ENCODE results near the gene HIVEP3. TPM values are rescaled to one million over a fixed set of nuclear protein-coding genes. Genes with fewer than 3 reads are reported as not detected.

The HIVEP3 gene
- total and polyA plus RNA-seq, 2 donors (not counting 1 experiment from before 2014, with no cell fraction given): 2.0 to 5.1 TPM

DNA sequence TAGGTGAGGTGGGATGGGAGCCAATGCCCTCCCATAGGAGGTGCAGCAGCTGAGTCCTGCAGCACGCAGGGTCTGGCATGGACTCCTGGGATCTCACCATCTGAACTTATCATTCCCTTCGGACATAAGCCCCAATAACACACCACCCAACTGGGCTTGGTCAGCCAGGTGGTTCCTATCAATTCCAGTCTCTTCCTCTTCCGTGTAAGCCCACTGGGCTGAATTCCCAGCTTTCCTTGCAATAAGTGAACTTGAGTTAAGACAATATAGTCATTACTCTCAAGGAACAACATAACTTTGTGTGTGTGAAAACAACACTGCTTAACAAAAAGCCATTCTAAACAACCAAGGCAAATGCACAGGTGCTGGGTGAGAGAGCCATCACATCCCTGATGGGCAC, 347.7 kb downstream of the HIVEP3 start:
- 100% methylated on average over 2 of the region's 3 CpGs for WGBS (ENCODE audit: insufficient coverage)
- no peak overlapping the region for H3K4me3 ChIP-seq (ENCODE audit: control extremely low read depth in 1 of 5, extremely low read depth in 1 of 5, insufficient read depth in 1 of 5, low read depth in 2 of 5, low read length in 4 of 5)
- peaks cover 0 to 23% of the 10 kb centered on the region in 2 experiments for H3K36me3 ChIP-seq (replicated peaks in 1 of 2; ENCODE audit: control extremely low read depth in 1 of 2, control insufficient read depth in 1 of 2, extremely low read depth in 1 of 2, insufficient read depth in 2 of 2, low read length in 1 of 2)
- peaks cover 24% of the 10 kb centered on the region for H3K4me1 Mint-ChIP-seq
- H3K9me3 Mint-ChIP-seq (ENCODE audit: insufficient read depth): no peaks in the 10 kb centered on the region
- H3K4me3 Mint-ChIP-seq: no peak overlapping the region
- H2AFZ ChIP-seq (ENCODE audit: insufficient read depth, low read depth, low read length, poor library complexity, severe bottlenecking): no peak overlapping the region
- ChIA-PET POLR2A (no interaction called here), CTCF (no interaction called here)
- H3K27ac Mint-ChIP-seq: no peak overlapping the region
- H3K4me1 ChIP-seq (ENCODE audit: control insufficient read depth in 2 of 2, insufficient read depth in 2 of 2, low read length in 2 of 2): peaks cover 14 to 23% of the 10 kb centered on the region in 2 donors
- H3K9me3 ChIP-seq (ENCODE audit: control extremely low read depth in 1 of 3, control insufficient read depth in 2 of 3, insufficient read depth in 1 of 3, low read length in 2 of 3): no peaks in the 10 kb centered on the region
- DNase-seq (no peak), ATAC-seq (ENCODE audit: low read depth) (no peak)
- H3K79me2 ChIP-seq (ENCODE audit: control insufficient read depth, insufficient read depth, low read length): peaks cover 9% of the 10 kb centered on the region
- no peaks in the 10 kb centered on the region for H4K20me1 ChIP-seq (ENCODE audit: control insufficient read depth, insufficient read depth, low read length, poor library complexity, severe bottlenecking)
- TF ChIP-seq EZH2 (IDR thresholded peaks at IDR 0.05; ENCODE audit: borderline replicate concordance, insufficient read depth, low read depth, low read length, poor library complexity, severe bottlenecking) (no peak), CTCF (IDR thresholded peaks at IDR 0.05) (no peak)
- no peaks in the 10 kb centered on the region for H3K27me3 ChIP-seq (replicated peaks in 1 of 4; ENCODE audit: control extremely low read depth in 1 of 4, control insufficient read depth in 3 of 4, insufficient read depth in 4 of 4, low read length in 3 of 4)
- no peaks in the 10 kb centered on the region for H3K27me3 Mint-ChIP-seq
- intact Hi-C loops (cut with micrococcal nuclease): loop anchor here (5.0 to 10.0 kb wide), 5 partner anchors 56 to 464 kb away; no protein-coding TSS in a partner anchor
- no peak overlapping the region for H3K27ac ChIP-seq (ENCODE audit: low read length in 2 of 2)
- H3K9ac ChIP-seq (ENCODE audit: low read length): no peak overlapping the region
- H3K4me2 ChIP-seq (replicated peaks; ENCODE audit: low read depth, low read length, poor library complexity, severe bottlenecking): no peak overlapping the region

- 94% methylated on average over 9 of the region's 9 CpGs for WGBS (ENCODE audit: insufficient coverage)
- H3K9ac ChIP-seq (ENCODE audit: low read length): no peak overlapping the region
- peaks cover 0 to 5% of the 10 kb centered on the region in 2 donors for H3K4me1 ChIP-seq (ENCODE audit: control insufficient read depth in 2 of 2, insufficient read depth in 2 of 2, low read length in 2 of 2)
- ChIA-PET CTCF (no interaction called here), POLR2A (no interaction called here)
- Mint-ChIP-seq H3K9me3 (ENCODE audit: insufficient read depth) (no peaks in the 10 kb centered on the region), H3K4me3 (no peak overlapping the region), H3K27ac (no peak overlapping the region), H3K4me1 (peaks cover 7% of the 10 kb centered on the region), H3K27me3 (no peaks in the 10 kb centered on the region)
- DNase-seq (no peak), ATAC-seq (ENCODE audit: low read depth) (no peak)
- TF ChIP-seq CTCF (IDR thresholded peaks at IDR 0.05): no peak
- TF ChIP-seq EZH2 (IDR thresholded peaks at IDR 0.05; ENCODE audit: borderline replicate concordance, insufficient read depth, low read depth, low read length, poor library complexity, severe bottlenecking): no peak
- H3K27ac ChIP-seq (ENCODE audit: low read length in 2 of 2): no peak overlapping the region
- no peak overlapping the region for H3K4me2 ChIP-seq (replicated peaks; ENCODE audit: low read depth, low read length, poor library complexity, severe bottlenecking)
- H3K4me3 ChIP-seq (ENCODE audit: control extremely low read depth in 1 of 5, extremely low read depth in 1 of 5, insufficient read depth in 1 of 5, low read depth in 2 of 5, low read length in 4 of 5): no peak overlapping the region
- intact Hi-C loops (cut with micrococcal nuclease): no loop called here
- H3K9me3 ChIP-seq (ENCODE audit: control extremely low read depth in 1 of 3, control insufficient read depth in 2 of 3, insufficient read depth in 1 of 3, low read length in 2 of 3): no peaks in the 10 kb centered on the region
- no peaks in the 10 kb centered on the region for H3K27me3 ChIP-seq (replicated peaks in 1 of 4; ENCODE audit: control extremely low read depth in 1 of 4, control insufficient read depth in 3 of 4, insufficient read depth in 4 of 4, low read length in 3 of 4)
- no peak overlapping the region for H2AFZ ChIP-seq (ENCODE audit: insufficient read depth, low read depth, low read length, poor library complexity, severe bottlenecking)
- peaks cover 0 to 25% of the 10 kb centered on the region in 2 experiments for H3K36me3 ChIP-seq (replicated peaks in 1 of 2; ENCODE audit: control extremely low read depth in 1 of 2, control insufficient read depth in 1 of 2, extremely low read depth in 1 of 2, insufficient read depth in 2 of 2, low read length in 1 of 2)
- H3K79me2 ChIP-seq (ENCODE audit: control insufficient read depth, insufficient read depth, low read length): peaks cover 7% of the 10 kb centered on the region
- H4K20me1 ChIP-seq (ENCODE audit: control insufficient read depth, insufficient read depth, low read length, poor library complexity, severe bottlenecking): no peaks in the 10 kb centered on the region
These were observed 350.5 kb downstream of the HIVEP3 start for GRCh38 chr1:41568204-41568603.
